Lower leg skin (tissue), 4 donors: ENCODE data around the gene TBCD. TPM values are rescaled to one million over a fixed set of nuclear protein-coding genes. Genes with fewer than 3 reads are reported as not detected.

Source experiments
- DNase-seq, 2 donors: peaks; one replicate each; pipeline ENCODE4 v3.0.0-alpha.2; 2019; ENCODE audit warnings: low spot score in 2 of 2
- H3K4me3 ChIP-seq: fragments of 200-600 bp; sonication (generic); 2 replicates; pipeline ENCODE4 v1.5.1; 2017; ENCODE audit warnings: mild to moderate bottlenecking, low read depth; ENCODE audit not compliant: poor library complexity, severe bottlenecking
- CTCF ChIP-seq, 3 donors: fragments of 450-650 bp; IDR thresholded peaks; one replicate each; pipeline ENCODE4 v1.5.1; 2016; ENCODE audit warnings: antibody characterized with exemption in 3 of 3, mild to moderate bottlenecking in 3 of 3, moderate library complexity in 2 of 3
- POLR2A ChIP-seq, 2 donors: fragments of 450-650 bp; IDR thresholded peaks; one replicate each; pipeline ENCODE4 v1.6.1; 2016 to 2017; ENCODE audit warnings: antibody characterized with exemption in 2 of 2, mild to moderate bottlenecking in 1 of 2, moderate library complexity in 1 of 2
- WGBS, 2 donors: methylation state at CpG; one replicate each; pipeline ENCODE4 v1.1.5; 2018; 5-methylcytosine and 5-hydroxymethylcytosine counted together
- intact Hi-C: fragments of 100-400 bp; cut with DNase I; formaldehyde crosslinking; loops from one replicate; pipeline ENCODE4 v1.15.0; 2023; ENCODE audit warnings: low total_unique reads
- total RNA-seq, 4 donors: library from RNA; depleted of rRNA; stranded (reverse); fragments of >200 nt; gene quantifications; one replicate each; pipeline ENCODE4 v1.1.0, GENCODE V29; 2016

Gene TBCD
- total RNA-seq, 4 donors from 2014 or later = 38.7 to 73.4 (median 51.5) TPM

GRCh38 chr17:82726427-82726826 is 25.4 kb upstream of the TBCD start:
- 96% methylated on average over 10 of the region's 10 CpGs for WGBS, 2 donors
- DNase-seq = no peak
- TF ChIP-seq POLR2A (IDR thresholded peaks at IDR 0.05) (no peak), CTCF (IDR thresholded peaks at IDR 0.05) (no peak)

GRCh38 chr17:82729479-82730260 is 22.2 kb upstream of the TBCD start:
- H3K4me3 ChIP-seq = no peak overlapping the region
- WGBS, 2 donors = 88 to 90% methylated on average over 47 of the region's 48 CpGs
- TF ChIP-seq POLR2A (IDR thresholded peaks at IDR 0.05) (no peak), CTCF (IDR thresholded peaks at IDR 0.05) (no peak)
- no peak for DNase-seq
- intact Hi-C loops = no loop called here

More at GRCh38 chr17:82726427-82726826, 25.4 kb upstream of the TBCD start:
- intact Hi-C loops = no loop called here
- no peak overlapping the region for H3K4me3 ChIP-seq

GRCh38 chr17:82732118-82732743 is 19.6 kb upstream of the TBCD start:
- TF ChIP-seq POLR2A (IDR thresholded peaks at IDR 0.05) (no peak), CTCF (IDR thresholded peaks at IDR 0.05) (no peak)
- intact Hi-C loops = no loop called here
- DNase-seq = no peak

GRCh38 chr17:82734987-82735866 is 16.6 kb upstream of the TBCD start, which contains the start of gene FN3K:
Gene FN3K (plus strand): TSS chr17:82735615. CDS start chr17:82735637, 22 bp downstream.
- peak within 1 kb of the TSS; percentile 56 for H3K4me3 ChIP-seq
- WGBS, 2 donors = 6% methylated on average over 24 to 27 of the region's 101 CpGs
- intact Hi-C loops = no loop called here
- TF ChIP-seq POLR2A (IDR thresholded peaks at IDR 0.05) (no peak), CTCF (IDR thresholded peaks at IDR 0.05) (no peak)
- no peak for DNase-seq

More at GRCh38 chr17:82732118-82732743, 19.6 kb upstream of the TBCD start:
- H3K4me3 ChIP-seq = no peak overlapping the region
- 92% methylated on average over 13 of the region's 13 CpGs for WGBS, 2 donors

GRCh38 chr17:82736511-82737185 is 15.2 kb upstream of the TBCD start:
- no peak overlapping the region for H3K4me3 ChIP-seq
- no peak for DNase-seq
- 87 to 89% methylated on average over 18 of the region's 18 CpGs for WGBS, 2 donors
- TF ChIP-seq POLR2A (IDR thresholded peaks at IDR 0.05) (no peak), CTCF (IDR thresholded peaks at IDR 0.05) (no peak)
- intact Hi-C loops = no loop called here
